Measurements from ENCODE around the gene IL20RA. TPM values are rescaled to one million over a fixed set of nuclear protein-coding genes. Genes with fewer than 3 reads are reported as not detected.

The IL20RA gene
- total and polyA plus RNA-seq, 2 of the 13 experiments (the other 11 are each of a cell fraction or from before 2014, with no cell fraction given), result not detected

DNA sequence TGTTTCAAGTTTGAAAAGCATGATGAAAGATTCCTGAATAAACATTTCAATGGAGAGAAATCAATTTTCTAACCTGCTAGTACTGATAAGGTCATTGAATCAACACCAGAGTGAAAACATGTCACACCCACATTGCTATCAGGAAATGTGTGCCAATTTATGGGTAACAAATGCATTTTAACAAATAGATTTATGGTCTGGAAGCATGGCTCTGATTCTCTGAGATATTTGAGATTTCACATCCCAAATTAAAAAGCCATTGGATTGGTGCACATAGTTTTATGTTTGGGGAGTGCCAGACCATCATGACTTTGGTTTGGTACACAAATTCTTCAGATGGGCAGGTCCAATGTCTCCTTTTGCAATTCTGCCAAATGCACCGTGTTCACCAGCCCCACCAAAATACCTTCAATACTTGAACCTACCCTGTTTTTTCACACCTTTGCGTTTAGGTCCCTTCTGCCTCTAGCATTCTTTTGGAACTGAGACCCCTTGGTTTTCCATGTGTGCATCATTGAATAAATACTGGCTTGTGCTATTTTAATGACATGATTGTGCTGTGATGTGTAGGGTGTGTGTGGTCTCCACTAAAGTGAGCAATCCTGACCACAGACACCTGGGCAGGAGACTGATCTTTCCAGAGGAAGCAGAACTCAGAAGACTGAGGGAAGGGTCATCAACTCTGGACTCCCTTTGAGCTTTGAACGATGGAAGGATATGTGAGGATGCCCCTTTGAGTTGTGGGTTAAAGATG lies 20.4 kb downstream of the IL20RA start:
- ATAC-seq, result no peak
- FAIRE-seq, result no peak
- Histone ChIP-seq H3K79me2 (ENCODE audit: insufficient read depth, low read length) (no peaks in the 10 kb centered on the region), H4K20me1 (ENCODE audit: insufficient read depth, low read length) (no peaks in the 10 kb centered on the region), H2AFZ (ENCODE audit: low read length) (no peak overlapping the region), H3K9me3 (ENCODE audit: low read length) (no peaks in the 10 kb centered on the region), H3K9ac (ENCODE audit: insufficient read depth, low read depth, low read length) (no peak overlapping the region), H3K36me3 (replicated peaks in 1 of 2; ENCODE audit: control insufficient read depth in 1 of 2, insufficient read depth in 2 of 2, low read length in 2 of 2) (no peaks in the 10 kb centered on the region), H3K27me3 (ENCODE audit: control insufficient read depth in 1 of 2, insufficient read depth in 2 of 2, low read length in 2 of 2) (peaks cover 0 to 5% of the 10 kb centered on the region in 2 experiments; a peak in 4 of 5 replicates), H3K4me3 (replicated peaks in 1 of 3; ENCODE audit: insufficient read depth in 1 of 3, low read depth in 2 of 3, low read length in 3 of 3) (no peak overlapping the region), H3K4me1 (ENCODE audit: insufficient read depth, low read length) (no peaks in the 10 kb centered on the region), H3K4me2 (ENCODE audit: low read depth, low read length) (no peak overlapping the region), H3K27ac (ENCODE audit: extremely low read length, insufficient read depth, low read length) (no peak overlapping the region)
- CTCF ChIA-PET (ENCODE audit: low intra/inter-chr PET ratio, low total read pairs), result no interaction called here
- POLR2A ChIA-PET, result no interaction called here
- intact Hi-C loops (cut with micrococcal nuclease; ENCODE audit: unreplicated experiment), result no loop called here
- in situ Hi-C loops (cut with HindIII; ENCODE audit: extremely low pct_ligation_motif_present, low pct_unique_long_range_greater_than_20kb), result no loop called here
- TF ChIP-seq, protein P1, sequence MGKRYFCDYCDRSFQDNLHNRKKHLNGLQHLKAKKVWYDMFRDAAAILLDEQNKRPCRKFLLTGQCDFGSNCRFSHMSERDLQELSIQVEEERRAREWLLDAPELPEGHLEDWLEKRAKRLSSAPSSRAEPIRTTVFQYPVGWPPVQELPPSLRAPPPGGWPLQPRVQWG (CRISPR knock-in tag; IDR thresholded peaks at IDR 0.05; ENCODE audit: borderline replicate concordance, low read depth), result no peak
- TF ChIP-seq MIER2 (CRISPR knock-in tag; IDR thresholded peaks at IDR 0.05) (no peak), NR2F2 (IDR thresholded peaks at IDR 0.05; ENCODE audit: borderline replicate concordance, low read depth) (no peak), ZNF550 (CRISPR knock-in tag; IDR thresholded peaks at IDR 0.05; ENCODE audit: borderline replicate concordance) (no peak), CBX1 (IDR thresholded peaks at IDR 0.05; ENCODE audit: low read depth) (no peak), NCOR1 (IDR thresholded peaks at IDR 0.05; ENCODE audit: borderline replicate concordance, low read length) (no peak), ARNT (IDR thresholded peaks at IDR 0.05) (no peak), HOXA9 (CRISPR knock-in tag; IDR thresholded peaks at IDR 0.05; ENCODE audit: borderline replicate concordance) (no peak), ZNF605 (CRISPR knock-in tag; IDR thresholded peaks at IDR 0.05) (no peak)
- DNase-seq (ENCODE audit: low spot score), result no peak
- 0% methylated on average over 3 of the region's 3 CpGs for WGBS (ENCODE audit: low lambda C conversion rate)
- BruUV-seq (replicated peaks), result no TSS peak

DNA sequence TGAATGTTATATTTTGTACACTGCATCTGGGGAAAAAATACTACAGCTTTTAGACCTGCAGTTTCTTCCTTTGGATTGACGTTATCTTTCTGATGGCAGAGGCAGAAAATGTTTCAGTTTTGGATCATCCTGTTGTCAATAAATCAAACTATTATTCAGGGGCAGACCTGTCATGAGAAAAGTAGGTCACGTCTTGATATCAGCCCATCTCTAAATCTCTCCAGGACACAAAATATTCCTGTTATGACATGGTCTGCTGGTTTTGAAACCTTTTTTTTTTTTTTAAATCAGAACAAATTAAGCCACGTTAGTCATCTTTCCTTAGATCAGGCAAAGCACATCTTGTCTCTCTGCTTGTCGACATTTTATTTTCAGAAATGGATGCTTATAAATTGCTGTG lies 24.0 kb downstream of the IL20RA start:
- Histone ChIP-seq H4K20me1 (ENCODE audit: insufficient read depth, low read length) (no peaks in the 10 kb centered on the region), H3K79me2 (ENCODE audit: insufficient read depth, low read length) (no peaks in the 10 kb centered on the region), H3K9ac (ENCODE audit: insufficient read depth, low read depth, low read length) (no peak overlapping the region), H3K27me3 (ENCODE audit: control insufficient read depth in 1 of 2, insufficient read depth in 2 of 2, low read length in 2 of 2) (peaks cover 0 to 7% of the 10 kb centered on the region in 2 experiments; a peak in 1 of 5 replicates), H3K4me3 (replicated peaks in 1 of 3; ENCODE audit: insufficient read depth in 1 of 3, low read depth in 2 of 3, low read length in 3 of 3) (no peak overlapping the region), H3K27ac (ENCODE audit: extremely low read length, insufficient read depth, low read length) (no peak overlapping the region), H3K4me1 (ENCODE audit: insufficient read depth, low read length) (no peaks in the 10 kb centered on the region), H3K36me3 (replicated peaks in 1 of 2; ENCODE audit: control insufficient read depth in 1 of 2, insufficient read depth in 2 of 2, low read length in 2 of 2) (no peaks in the 10 kb centered on the region), H2AFZ (ENCODE audit: low read length) (no peak overlapping the region), H3K4me2 (ENCODE audit: low read depth, low read length) (no peak overlapping the region), H3K9me3 (ENCODE audit: low read length) (no peaks in the 10 kb centered on the region)
- no TSS peak for BruUV-seq (replicated peaks)
- intact Hi-C loops (cut with micrococcal nuclease; ENCODE audit: unreplicated experiment) (no loop called here), in situ Hi-C loops (cut with HindIII; ENCODE audit: extremely low pct_ligation_motif_present, low pct_unique_long_range_greater_than_20kb) (no loop called here)
- ATAC-seq (no peak), FAIRE-seq (no peak), DNase-seq (ENCODE audit: low spot score) (no peak)
- CTCF ChIA-PET (ENCODE audit: low intra/inter-chr PET ratio, low total read pairs), result no interaction called here
- POLR2A ChIA-PET, result no interaction called here
- TF ChIP-seq ZNF841 (CRISPR knock-in tag; IDR thresholded peaks at IDR 0.05; ENCODE audit: borderline replicate concordance) (no peak), ZSCAN29 (CRISPR knock-in tag; conservative IDR thresholded peaks at IDR 0.05) (no peak), ZNF883 (CRISPR knock-in tag; IDR thresholded peaks at IDR 0.05; ENCODE audit: not compliant biosample characterization) (no peak), SAFB2 (CRISPR knock-in tag; IDR thresholded peaks at IDR 0.05; ENCODE audit: borderline replicate concordance, low read depth) (no peak)
- TF ChIP-seq, protein P2, sequence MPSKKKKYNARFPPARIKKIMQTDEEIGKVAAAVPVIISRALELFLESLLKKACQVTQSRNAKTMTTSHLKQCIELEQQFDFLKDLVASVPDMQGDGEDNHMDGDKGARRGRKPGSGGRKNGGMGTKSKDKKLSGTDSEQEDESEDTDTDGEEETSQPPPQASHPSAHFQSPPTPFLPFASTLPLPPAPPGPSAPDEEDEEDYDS (CRISPR knock-in tag; IDR thresholded peaks at IDR 0.05), result no peak
- TF ChIP-seq, protein P3, sequence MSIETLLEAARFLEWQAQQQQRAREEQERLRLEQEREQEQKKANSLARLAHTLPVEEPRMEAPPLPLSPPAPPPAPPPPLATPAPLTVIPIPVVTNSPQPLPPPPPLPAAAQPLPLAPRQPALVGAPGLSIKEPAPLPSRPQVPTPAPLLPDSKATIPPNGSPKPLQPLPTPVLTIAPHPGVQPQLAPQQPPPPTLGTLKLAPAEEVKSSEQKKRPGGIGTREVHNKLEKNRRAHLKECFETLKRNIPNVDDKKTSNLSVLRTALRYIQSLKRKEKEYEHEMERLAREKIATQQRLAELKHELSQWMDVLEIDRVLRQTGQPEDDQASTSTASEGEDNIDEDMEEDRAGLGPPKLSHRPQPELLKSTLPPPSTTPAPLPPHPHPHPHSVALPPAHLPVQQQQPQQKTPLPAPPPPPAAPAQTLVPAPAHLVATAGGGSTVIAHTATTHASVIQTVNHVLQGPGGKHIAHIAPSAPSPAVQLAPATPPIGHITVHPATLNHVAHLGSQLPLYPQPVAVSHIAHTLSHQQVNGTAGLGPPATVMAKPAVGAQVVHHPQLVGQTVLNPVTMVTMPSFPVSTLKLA (IDR thresholded peaks at IDR 0.05), result no peak
- 10% methylated on average over 4 of the region's 4 CpGs for WGBS (ENCODE audit: low lambda C conversion rate)
